NB4 (cell line): ENCODE results near the gene RNF150.

ENCODE experiments used
- MYC ChIP-seq: IDR thresholded peaks from 2 replicates; pipeline ENCODE4 v1.6.1; 2011; ENCODE audit warnings: low read depth, low read length
- POLR2A ChIP-seq: IDR thresholded peaks from 2 replicates; pipeline ENCODE4 v1.6.1; 2011; ENCODE audit warnings: mild to moderate bottlenecking; ENCODE audit not compliant: insufficient read length; ENCODE audit errors: extremely low read depth
- TF ChIP-seq, protein P1 (sequence below): IDR thresholded peaks from one replicate; pipeline ENCODE4 v1.5.1; 2012; ENCODE audit warnings: low read depth, low read length
- TF ChIP-seq, protein P2 (sequence below): IDR thresholded peaks from 2 replicates; pipeline ENCODE4 v1.6.1; 2011; ENCODE audit warnings: low read depth, low read length

DNA sequence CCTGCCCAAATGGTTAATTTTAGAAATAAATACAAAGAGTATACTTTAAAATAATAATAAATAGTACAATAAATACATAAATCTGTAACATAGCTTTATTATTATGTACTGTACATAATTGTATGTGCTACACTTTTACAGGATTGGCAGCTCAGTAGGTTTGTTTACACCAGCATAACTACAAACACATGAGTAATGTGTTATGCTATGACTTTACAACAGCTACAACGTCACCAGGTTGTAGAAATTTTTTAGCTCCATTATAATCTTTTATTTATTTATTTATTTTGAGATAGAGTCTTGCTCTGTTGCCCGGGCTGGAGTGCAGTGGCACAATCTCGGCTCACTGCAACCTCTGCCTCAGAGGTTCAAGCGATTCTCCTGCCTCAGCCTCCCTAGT, 31.8 kb downstream of the RNF150 start:
- TF ChIP-seq, protein P1, sequence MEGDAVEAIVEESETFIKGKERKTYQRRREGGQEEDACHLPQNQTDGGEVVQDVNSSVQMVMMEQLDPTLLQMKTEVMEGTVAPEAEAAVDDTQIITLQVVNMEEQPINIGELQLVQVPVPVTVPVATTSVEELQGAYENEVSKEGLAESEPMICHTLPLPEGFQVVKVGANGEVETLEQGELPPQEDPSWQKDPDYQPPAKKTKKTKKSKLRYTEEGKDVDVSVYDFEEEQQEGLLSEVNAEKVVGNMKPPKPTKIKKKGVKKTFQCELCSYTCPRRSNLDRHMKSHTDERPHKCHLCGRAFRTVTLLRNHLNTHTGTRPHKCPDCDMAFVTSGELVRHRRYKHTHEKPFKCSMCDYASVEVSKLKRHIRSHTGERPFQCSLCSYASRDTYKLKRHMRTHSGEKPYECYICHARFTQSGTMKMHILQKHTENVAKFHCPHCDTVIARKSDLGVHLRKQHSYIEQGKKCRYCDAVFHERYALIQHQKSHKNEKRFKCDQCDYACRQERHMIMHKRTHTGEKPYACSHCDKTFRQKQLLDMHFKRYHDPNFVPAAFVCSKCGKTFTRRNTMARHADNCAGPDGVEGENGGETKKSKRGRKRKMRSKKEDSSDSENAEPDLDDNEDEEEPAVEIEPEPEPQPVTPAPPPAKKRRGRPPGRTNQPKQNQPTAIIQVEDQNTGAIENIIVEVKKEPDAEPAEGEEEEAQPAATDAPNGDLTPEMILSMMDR: no peak
- TF ChIP-seq POLR2A (no peak), MYC (no peak)
- TF ChIP-seq, protein P2, sequence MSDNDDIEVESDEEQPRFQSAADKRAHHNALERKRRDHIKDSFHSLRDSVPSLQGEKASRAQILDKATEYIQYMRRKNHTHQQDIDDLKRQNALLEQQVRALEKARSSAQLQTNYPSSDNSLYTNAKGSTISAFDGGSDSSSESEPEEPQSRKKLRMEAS: no peak
